ENCODE data around the gene TCF7L2.

TCF7L2 gene

GRCh38 chr10:112949143-112949823, 764 bp upstream of the TCF7L2 start:
- DNase-seq, result no peak

- no peak for DNase-seq
These were observed 789 bp downstream of the TCF7L2 start for GRCh38 chr10:112950714-112951358.

- no peak for DNase-seq
These were observed 1.6 kb downstream of the TCF7L2 start for GRCh38 chr10:112951359-112952281.

GRCh38 chr10:112952282-112953173, 2.5 kb downstream of the TCF7L2 start:
- DNase-seq, result no peak

GRCh38 chr10:112953174-112954159, 3.4 kb downstream of the TCF7L2 start:
- no peak for DNase-seq

GRCh38 chr10:112954974-112955581, 5.0 kb downstream of the TCF7L2 start:
- no peak for DNase-seq

- DNase-seq, result no peak
These were observed 5.8 kb downstream of the TCF7L2 start for GRCh38 chr10:112955582-112956421.

GRCh38 chr10:112956631-112957350, 6.7 kb downstream of the TCF7L2 start:
- DNase-seq, result no peak

GRCh38 chr10:112957640-112958092, 7.6 kb downstream of the TCF7L2 start:
- no peak for DNase-seq

GRCh38 chr10:112958275-112958995, 8.4 kb downstream of the TCF7L2 start:
- DNase-seq, result no peak

GRCh38 chr10:112959207-112959838, 9.3 kb downstream of the TCF7L2 start:
- DNase-seq, result no peak

- DNase-seq, result no peak
These were observed 10.2 kb downstream of the TCF7L2 start for GRCh38 chr10:112960151-112960681.

GRCh38 chr10:112961609-112962008, 11.6 kb downstream of the TCF7L2 start:
- no peak for DNase-seq

- DNase-seq, result no peak
These were observed 12.3 kb downstream of the TCF7L2 start for GRCh38 chr10:112962343-112962742.

GRCh38 chr10:112963835-112964234, 13.8 kb downstream of the TCF7L2 start:
- DNase-seq, result no peak

GRCh38 chr10:112964482-112964881, 14.4 kb downstream of the TCF7L2 start:
- DNase-seq, result no peak

- no peak for DNase-seq
These were observed 16.3 kb downstream of the TCF7L2 start for GRCh38 chr10:112966194-112966855.
